DOHH2 (cell line): ENCODE data around the gene XRCC3.

ENCODE experiments used
- H3F3A ChIP-seq: fragments of 200-600 bp; sonication (generic), shearing (Covaris generic); 2 replicates; pipeline ENCODE4 v1.6.0; 2016; ENCODE audit warnings: antibody characterized with exemption, mild to moderate bottlenecking; ENCODE audit not compliant: control insufficient read depth, insufficient read depth
- H3K27ac ChIP-seq: fragments of 200-600 bp; sonication (generic); 2 replicates; pipeline ENCODE4 v1.5.1; 2014; ENCODE audit warnings: low read depth, mild to moderate bottlenecking, low read length, moderate library complexity
- H3K27me3 ChIP-seq: fragments of 200-600 bp; sonication (generic); 2 replicates; pipeline ENCODE4 v1.6.1; 2014; ENCODE audit warnings: mild to moderate bottlenecking, low read length, mixed read lengths; ENCODE audit not compliant: control insufficient read depth
- H3K36me3 ChIP-seq: fragments of 200-600 bp; sonication (generic); 2 replicates; pipeline ENCODE4 v1.6.1; 2014; ENCODE audit warnings: mild to moderate bottlenecking, low read length, moderate library complexity, mixed read lengths; ENCODE audit not compliant: control insufficient read depth
- H3K4me1 ChIP-seq: fragments of 200-600 bp; sonication (generic); 2 replicates; pipeline ENCODE4 v1.6.1; 2014; ENCODE audit warnings: mild to moderate bottlenecking, low read length, mixed read lengths; ENCODE audit not compliant: control insufficient read depth
- H3K4me2 ChIP-seq: fragments of 200-600 bp; sonication (generic); 2 replicates; pipeline ENCODE4 v1.6.0; 2014; ENCODE audit warnings: mild to moderate bottlenecking, low read length, moderate library complexity
- H3K4me3 ChIP-seq: fragments of 200-600 bp; sonication (generic); 2 replicates; pipeline ENCODE4 v1.5.1; 2014; ENCODE audit warnings: mild to moderate bottlenecking, low read length, mixed read lengths
- H3K79me2 ChIP-seq: fragments of 200-600 bp; sonication (generic); 2 replicates; pipeline ENCODE4 v1.6.1; 2014; ENCODE audit warnings: mild to moderate bottlenecking, low read length, mixed read lengths; ENCODE audit not compliant: control insufficient read depth
- H3K9me2 ChIP-seq: fragments of 200-600 bp; sonication (generic); replicated peaks from 2 replicates; pipeline ENCODE4 v1.6.1; 2014; ENCODE audit warnings: mild to moderate bottlenecking, low read length, mixed read lengths; ENCODE audit not compliant: control insufficient read depth
- H3K9me3 ChIP-seq: fragments of 200-600 bp; sonication (generic); 2 replicates; pipeline ENCODE4 v1.6.1; 2014; ENCODE audit warnings: antibody characterized with exemption, low read length, mixed read lengths; ENCODE audit not compliant: control insufficient read depth, insufficient read depth
- H4K20me1 ChIP-seq: fragments of 200-600 bp; sonication (generic); 2 replicates; pipeline ENCODE4 v1.6.0; 2014; ENCODE audit warnings: low read depth, mild to moderate bottlenecking, antibody characterized with exemption, low read length, moderate library complexity; ENCODE audit not compliant: control insufficient read depth, insufficient read depth
- EZH2phosphoT487 ChIP-seq: fragments of 200-600 bp; sonication (generic); IDR thresholded peaks from 2 replicates; pipeline ENCODE4 v1.6.1; 2017; ENCODE audit warnings: borderline replicate concordance, mild to moderate bottlenecking, antibody characterized with exemption, low read length, moderate library complexity, mixed read lengths
- TF ChIP-seq, protein P1 (sequence below): fragments of 200-600 bp; sonication (generic); IDR thresholded peaks from one replicate; pipeline ENCODE4 v1.5.1; 2014; ENCODE audit warnings: antibody characterized with exemption, mild to moderate bottlenecking, low read depth, low read length; ENCODE audit not compliant: poor library complexity, severe bottlenecking

The XRCC3 gene

DNA sequence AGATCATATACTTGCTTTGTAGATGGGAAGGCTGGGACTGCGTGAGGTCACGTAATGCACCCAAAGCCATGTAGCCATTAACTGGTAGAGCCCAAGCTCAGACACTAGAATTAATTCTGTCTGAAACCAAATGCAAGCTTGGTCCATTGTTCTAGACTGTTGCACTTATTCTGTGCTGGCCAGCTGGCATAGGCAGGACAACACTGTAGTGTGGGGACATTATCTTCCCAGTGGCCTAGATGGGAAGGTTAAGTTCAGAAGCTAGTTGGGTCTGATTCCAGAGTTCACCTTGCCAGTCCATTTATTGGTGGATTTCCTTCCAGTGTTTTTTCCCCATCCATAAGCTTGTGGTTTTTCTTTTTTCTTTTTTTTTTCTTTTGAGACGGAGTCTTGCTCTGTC is 47.1 kb downstream of the XRCC3 start:
- Histone ChIP-seq H3K9me2 (no peaks in the 10 kb centered on the region), H3K27ac (no peak overlapping the region), H3K36me3 (peaks cover 67% of the 10 kb centered on the region), H3K79me2 (0 out of 2 replicates have a peak, but pooled peaks cover 3% of the 10 kb centered on the region), H3K4me3 (no peak overlapping the region), H3F3A (no peaks in the 10 kb centered on the region; the same call in 1 of the 2 replicates), H3K9me3 (no peaks in the 10 kb centered on the region), H3K4me2 (no peak overlapping the region), H4K20me1 (no peaks in the 10 kb centered on the region), H3K4me1 (no peaks in the 10 kb centered on the region), H3K27me3 (no peaks in the 10 kb centered on the region)
- TF ChIP-seq, protein P1, sequence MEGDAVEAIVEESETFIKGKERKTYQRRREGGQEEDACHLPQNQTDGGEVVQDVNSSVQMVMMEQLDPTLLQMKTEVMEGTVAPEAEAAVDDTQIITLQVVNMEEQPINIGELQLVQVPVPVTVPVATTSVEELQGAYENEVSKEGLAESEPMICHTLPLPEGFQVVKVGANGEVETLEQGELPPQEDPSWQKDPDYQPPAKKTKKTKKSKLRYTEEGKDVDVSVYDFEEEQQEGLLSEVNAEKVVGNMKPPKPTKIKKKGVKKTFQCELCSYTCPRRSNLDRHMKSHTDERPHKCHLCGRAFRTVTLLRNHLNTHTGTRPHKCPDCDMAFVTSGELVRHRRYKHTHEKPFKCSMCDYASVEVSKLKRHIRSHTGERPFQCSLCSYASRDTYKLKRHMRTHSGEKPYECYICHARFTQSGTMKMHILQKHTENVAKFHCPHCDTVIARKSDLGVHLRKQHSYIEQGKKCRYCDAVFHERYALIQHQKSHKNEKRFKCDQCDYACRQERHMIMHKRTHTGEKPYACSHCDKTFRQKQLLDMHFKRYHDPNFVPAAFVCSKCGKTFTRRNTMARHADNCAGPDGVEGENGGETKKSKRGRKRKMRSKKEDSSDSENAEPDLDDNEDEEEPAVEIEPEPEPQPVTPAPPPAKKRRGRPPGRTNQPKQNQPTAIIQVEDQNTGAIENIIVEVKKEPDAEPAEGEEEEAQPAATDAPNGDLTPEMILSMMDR: no peak
- TF ChIP-seq EZH2phosphoT487: no peak

DNA sequence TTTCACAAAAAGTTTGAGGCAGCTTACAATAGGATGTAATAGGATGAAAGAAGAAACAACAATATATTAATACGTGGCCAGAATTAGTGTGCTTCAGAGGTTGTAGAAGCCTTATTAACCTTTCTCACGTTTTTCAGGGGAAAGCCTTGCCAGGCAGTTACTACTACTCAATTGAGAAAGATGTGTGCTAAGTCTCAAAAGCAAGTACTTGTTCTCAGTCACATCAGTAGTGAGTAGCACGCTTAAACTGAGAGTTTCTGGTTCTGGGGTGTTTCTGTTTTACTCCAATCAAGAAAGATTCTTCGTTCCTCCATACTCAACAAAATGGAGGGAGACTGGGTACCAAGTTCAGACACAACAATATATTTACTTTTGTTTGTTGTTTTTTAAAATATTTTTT is 47.6 kb downstream of the XRCC3 start:
- H3K27ac ChIP-seq: no peak overlapping the region
- no peaks in the 10 kb centered on the region for H4K20me1 ChIP-seq
- no peak overlapping the region for H3K4me3 ChIP-seq
- H3K79me2 ChIP-seq: 0 out of 2 replicates have a peak, but pooled peaks cover 3% of the 10 kb centered on the region
- H3K9me3 ChIP-seq: no peaks in the 10 kb centered on the region
- H3K4me2 ChIP-seq: no peak overlapping the region
- H3K9me2 ChIP-seq: no peaks in the 10 kb centered on the region
- peaks cover 63% of the 10 kb centered on the region for H3K36me3 ChIP-seq
- no peaks in the 10 kb centered on the region for H3F3A ChIP-seq
- no peak for TF ChIP-seq EZH2phosphoT487
- TF ChIP-seq, protein P1: no peak
- no peaks in the 10 kb centered on the region for H3K4me1 ChIP-seq
- no peaks in the 10 kb centered on the region for H3K27me3 ChIP-seq

DNA sequence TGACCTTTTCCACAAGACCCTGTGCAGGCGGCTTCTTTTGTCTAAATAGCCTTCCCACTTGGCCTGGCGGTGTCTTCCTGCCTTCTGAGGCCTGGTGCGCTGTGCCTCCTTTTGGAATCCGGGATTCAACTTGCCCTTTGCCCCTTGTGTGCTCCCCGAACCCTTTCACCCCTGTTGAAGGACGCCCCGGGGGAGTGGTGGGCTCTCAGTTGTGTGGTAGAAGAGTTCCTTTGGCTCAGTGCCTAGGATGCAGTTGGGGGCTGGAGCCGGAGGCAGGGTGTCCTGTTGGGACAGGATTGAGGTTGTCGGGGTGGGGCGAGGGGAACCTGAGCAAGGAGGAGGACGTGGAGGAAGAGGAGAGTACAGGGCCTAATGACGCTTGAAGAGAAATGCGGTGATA is 51.7 kb downstream of the XRCC3 start:
- peaks cover 55% of the 10 kb centered on the region for H3K36me3 ChIP-seq

More for the DNA sequence above, 51.7 kb downstream of the XRCC3 start:
- H4K20me1 ChIP-seq: no peaks in the 10 kb centered on the region; the same call in 1 of the 2 replicates
- no peaks in the 10 kb centered on the region for H3K4me1 ChIP-seq
- no peak overlapping the region for H3K27ac ChIP-seq
- H3K79me2 ChIP-seq: peaks cover 10% of the 10 kb centered on the region; the same call in 1 of the 2 replicates
- H3K9me2 ChIP-seq: no peaks in the 10 kb centered on the region
- no peak overlapping the region for H3K4me2 ChIP-seq
- no peak overlapping the region for H3K4me3 ChIP-seq
- H3K27me3 ChIP-seq: no peaks in the 10 kb centered on the region
- H3F3A ChIP-seq: no peaks in the 10 kb centered on the region
- no peak for TF ChIP-seq EZH2phosphoT487
- TF ChIP-seq, protein P1: no peak
- no peaks in the 10 kb centered on the region for H3K9me3 ChIP-seq
